OCI-LY7 (cell line): ENCODE results near the gene PDGFD. TPM values are rescaled to one million over a fixed set of nuclear protein-coding genes. Genes with fewer than 3 reads are reported as not detected.

ENCODE experiments used
- BruUV-seq: library from RNA; stranded (reverse); fragments of 400-500 nt; replicated peaks from 2 replicates; lab custom pipeline; 2021; lab: Mats Ljungman, UMichigan
- CTCF ChIA-PET: fragments of 300-600 bp; sonication (Branson Sonifier 250); formaldehyde crosslinking; loops from one replicate; lab custom pipeline; 2022; ENCODE audit warnings: antibody characterized with exemption; ENCODE audit not compliant: unreplicated experiment; lab: Charles Lee
- POLR2A ChIA-PET: fragments of 300-600 bp; sonication (Branson Sonifier 250); formaldehyde crosslinking; loops from one replicate; lab custom pipeline; 2022; ENCODE audit warnings: antibody characterized with exemption; lab: Charles Lee
- DNase-seq: peaks from one replicate; pipeline ENCODE4 v3.0.0-alpha.2; 2015; ENCODE audit warnings: low spot score
- H2AFZ ChIP-seq: fragments of 200-600 bp; sonication (generic), shearing (Covaris generic); 2 replicates; pipeline ENCODE4 v1.6.1; 2014; ENCODE audit warnings: mild to moderate bottlenecking, antibody characterized with exemption, low read length, moderate library complexity
- H3K27ac ChIP-seq: fragments of 200-600 bp; sonication (generic); 2 replicates; pipeline ENCODE4 v1.5.1; 2014; ENCODE audit warnings: mixed run types, low read depth, mild to moderate bottlenecking, moderate library complexity, low read length, inconsistent platforms; ENCODE audit not compliant: poor library complexity, severe bottlenecking
- H3K36me3 ChIP-seq: fragments of 200-600 bp; sonication (generic); 2 replicates; pipeline ENCODE4 v1.6.1; 2014; ENCODE audit warnings: mild to moderate bottlenecking, antibody characterized with exemption, low read length, moderate library complexity, mixed read lengths; ENCODE audit not compliant: insufficient read depth
- H3K4me1 ChIP-seq: fragments of 200-600 bp; sonication (generic); 2 replicates; pipeline ENCODE4 v1.5.1; 2014; ENCODE audit warnings: mild to moderate bottlenecking, low read length; ENCODE audit not compliant: insufficient read depth, poor library complexity, severe bottlenecking
- H3K4me2 ChIP-seq: fragments of 200-600 bp; sonication (generic); 2 replicates; pipeline ENCODE4 v1.6.1; 2014; ENCODE audit warnings: mild to moderate bottlenecking, low read length
- H3K4me3 ChIP-seq: fragments of 200-600 bp; sonication (generic); 2 replicates; pipeline ENCODE4 v1.5.1; 2014; ENCODE audit warnings: mild to moderate bottlenecking, low read depth, low read length; ENCODE audit not compliant: poor library complexity, severe bottlenecking
- H3K79me2 ChIP-seq: fragments of 200-600 bp; sonication (generic); 2 replicates; pipeline ENCODE4 v1.6.1; 2016; ENCODE audit warnings: low read depth, mild to moderate bottlenecking, low read length, moderate library complexity, mixed read lengths; ENCODE audit not compliant: insufficient read depth
- H3K9me2 ChIP-seq: fragments of 200-600 bp; sonication (generic); 2 replicates; pipeline ENCODE4 v1.6.1; 2016; ENCODE audit warnings: mild to moderate bottlenecking, low read length, mixed read lengths; ENCODE audit not compliant: insufficient read depth
- H3K9me3 ChIP-seq: fragments of 200-600 bp; sonication (generic); 2 replicates; pipeline ENCODE4 v1.6.1; 2014; ENCODE audit warnings: mild to moderate bottlenecking, mixed run types, low read length, mixed read lengths
- H4K20me1 ChIP-seq: fragments of 200-600 bp; sonication (generic); 2 replicates; pipeline ENCODE4 v1.6.1; 2014; ENCODE audit warnings: mild to moderate bottlenecking, antibody characterized with exemption, low read length, moderate library complexity, mixed read lengths; ENCODE audit not compliant: insufficient read depth
- CTCF ChIP-seq: fragments of 200-600 bp; sonication (generic); conservative IDR thresholded peaks from 2 replicates; pipeline ENCODE4 v1.5.1; 2014; ENCODE audit warnings: mild to moderate bottlenecking, antibody characterized with exemption, low read length, moderate library complexity, mixed read lengths
- intact Hi-C: fragments of 100-400 bp; cut with micrococcal nuclease; formaldehyde crosslinking; loops from one replicate; pipeline ENCODE4 v1.10.0; 2022; ENCODE audit not compliant: unreplicated experiment
- total RNA-seq, 2 experiments: library from RNA; depleted of rRNA in 1 of 2; stranded (reverse); fragments of >200 nt in 1 of 2; shearing (Covaris generic) in 1 of 2; gene quantifications; 2 replicates each; pipeline ENCODE4 v1.2.3, GENCODE V29; 2014 to 2022

PDGFD gene
- total RNA-seq, 2 experiments from 2014 or later: 1.0 to 6.0 TPM

- Histone ChIP-seq H4K20me1 (no peaks in the 10 kb centered on the region), H3K4me3 (peak overlapping the region; percentile 28), H3K36me3 (no peaks in the 10 kb centered on the region), H3K4me1 (peaks cover 80% of the 10 kb centered on the region), H2AFZ (peak overlapping the region; percentile 20), H3K4me2 (peak overlapping the region; percentile 78), H3K27ac (peak overlapping the region; percentile 85), H3K79me2 (no peaks in the 10 kb centered on the region), H3K9me3 (no peaks in the 10 kb centered on the region), H3K9me2 (no peaks in the 10 kb centered on the region)
- CTCF ChIA-PET: interaction anchor here (1.0 kb wide), 1 partner anchor 12 kb away, joined by 4 read pairs; no protein-coding TSS in a partner anchor
- POLR2A ChIA-PET: interaction anchor here (0.7 to 3.8 kb wide), 6 partner anchors 8 to 90 kb away, joined by 3 to 28 read pairs (median 4); no protein-coding TSS in a partner anchor
- BruUV-seq: no TSS peak
- intact Hi-C loops: no loop called here
- DNase-seq: peak; percentile 78
- no peak for TF ChIP-seq CTCF
Measured at GRCh38 chr11:103898577-103899336, 265.2 kb downstream of the PDGFD start.

GRCh38 chr11:103898065-103898464 lies 265.9 kb downstream of the PDGFD start:
- Histone ChIP-seq H2AFZ (peak overlapping the region; percentile 20), H3K4me2 (peak overlapping the region; percentile 78), H3K9me3 (no peaks in the 10 kb centered on the region), H3K27ac (peak overlapping the region; percentile 85), H3K79me2 (no peaks in the 10 kb centered on the region), H3K9me2 (no peaks in the 10 kb centered on the region), H3K36me3 (no peaks in the 10 kb centered on the region), H4K20me1 (no peaks in the 10 kb centered on the region), H3K4me3 (peak overlapping the region; percentile 28), H3K4me1 (peaks cover 73% of the 10 kb centered on the region)
- DNase-seq: peak; percentile 62
- POLR2A ChIA-PET: interaction anchor here (0.7 to 3.8 kb wide), 5 partner anchors 9 to 89 kb away, joined by 3 to 28 read pairs (median 5); no protein-coding TSS in a partner anchor
- intact Hi-C loops: no loop called here
- BruUV-seq: no TSS peak
- TF ChIP-seq CTCF: no peak
- CTCF ChIA-PET: interaction anchor here (1.0 kb wide), 1 partner anchor 11 kb away, joined by 4 read pairs; no protein-coding TSS in a partner anchor
